Stimulated activated CD4-positive, alpha-beta T cell treated with anti-CD3 and anti-CD28 coated beads, Interleukin-12 subunit alpha, Interleukin-12 subunit beta, amount 100 ng/mL, for 48 hours (primary cell): ENCODE data around the gene NOTCH2NLA.
"Not testable (repeated sequence)": the region's sequence is repeated elsewhere in the genome, so short reads cannot be mapped to it uniquely, and the experiment has no call there.

Experiments used
- DNase-seq, 3 donors: peaks; one replicate each; pipeline ENCODE4 v3.0.0-alpha.2; 2020; ENCODE audit warnings: low read depth in 2 of 3, low spot score in 1 of 3

NOTCH2NLA gene

DNA sequence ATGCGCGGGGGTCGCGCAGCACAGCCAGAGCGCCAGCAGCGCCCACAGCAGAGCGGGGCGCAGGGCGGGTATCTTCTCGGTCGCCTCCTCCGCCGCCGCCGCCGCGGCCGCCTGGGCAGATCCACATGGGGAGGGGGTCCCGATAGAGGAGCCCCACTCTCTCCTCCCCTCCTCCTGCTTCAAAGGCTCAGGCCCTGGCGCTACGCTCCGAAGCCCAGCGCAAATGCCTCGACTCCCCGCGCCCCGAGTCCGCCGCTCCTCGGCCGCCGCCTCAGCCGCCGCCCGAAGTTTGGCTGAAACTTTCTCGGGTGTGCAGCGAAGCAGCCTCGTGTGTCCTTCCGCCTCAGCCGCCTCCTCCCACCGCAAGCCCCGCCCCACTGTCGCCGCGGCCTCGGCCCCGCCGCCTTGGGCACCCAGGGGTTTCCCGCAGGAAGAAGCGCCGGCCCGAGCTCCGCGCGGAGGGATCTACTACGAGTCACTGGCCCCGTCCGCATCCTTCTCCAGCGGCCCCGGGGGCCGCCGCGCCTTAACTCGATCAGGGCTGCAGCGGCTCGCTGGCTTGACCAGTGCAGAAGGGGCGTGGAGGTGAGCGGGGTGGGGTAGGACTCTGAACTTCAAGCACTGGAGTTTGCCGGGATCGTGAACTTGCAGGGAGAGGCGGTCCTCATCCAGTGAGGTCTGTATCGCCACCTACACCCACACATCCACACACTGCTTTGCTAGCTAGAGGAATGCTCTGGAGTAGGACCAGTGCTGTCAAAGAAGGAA, at the start of gene NOTCH2NLA:
Gene NOTCH2NLA, minus strand, starts transcription at position 312 of the 768 bp plus-strand sequence. CDS start 39,684 bp downstream, outside the sequence.
- DNase-seq = peak; percentile 6 to 12 (median 8)

DNA sequence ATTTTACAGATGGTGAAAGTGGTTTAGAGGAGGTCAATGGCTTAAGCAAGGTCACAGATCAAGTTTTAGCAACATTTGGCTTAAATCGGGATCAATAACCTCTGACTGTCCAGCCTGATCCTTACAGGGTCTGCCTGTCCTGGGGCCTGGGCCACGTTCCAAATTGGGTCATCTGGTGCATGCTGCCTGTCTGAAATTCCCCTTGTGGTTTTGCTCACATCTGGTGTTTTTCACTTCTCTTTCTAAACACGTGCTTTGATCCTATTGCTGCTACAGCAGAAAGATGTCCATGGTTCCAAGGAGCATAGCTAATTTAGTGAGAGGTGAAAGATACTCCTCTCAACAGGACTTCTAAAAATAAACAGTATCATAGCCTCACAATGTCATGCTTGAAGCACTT, 49.5 kb upstream of the NOTCH2NLA start:
- not testable (repeated sequence) for DNase-seq

DNA sequence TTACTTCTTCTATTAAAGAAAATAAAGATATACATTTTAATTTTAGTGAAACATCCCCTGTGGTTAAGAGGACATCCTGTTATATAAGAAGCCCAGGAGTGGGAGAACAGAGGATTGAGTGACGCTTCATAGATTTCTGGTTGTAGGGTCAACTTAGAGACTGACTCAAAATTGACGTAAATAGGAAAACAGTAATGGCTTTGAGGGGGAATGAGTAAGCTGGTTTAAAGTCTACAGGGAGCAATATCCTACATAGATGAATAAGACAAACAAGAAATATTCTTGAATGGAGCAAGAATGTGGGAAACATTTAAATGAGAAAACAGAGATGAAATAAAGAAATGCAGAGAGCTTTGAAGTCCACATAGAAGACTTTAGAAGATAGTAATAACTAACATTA, 48.3 kb upstream of the NOTCH2NLA start:
- not testable (repeated sequence) for DNase-seq

DNA sequence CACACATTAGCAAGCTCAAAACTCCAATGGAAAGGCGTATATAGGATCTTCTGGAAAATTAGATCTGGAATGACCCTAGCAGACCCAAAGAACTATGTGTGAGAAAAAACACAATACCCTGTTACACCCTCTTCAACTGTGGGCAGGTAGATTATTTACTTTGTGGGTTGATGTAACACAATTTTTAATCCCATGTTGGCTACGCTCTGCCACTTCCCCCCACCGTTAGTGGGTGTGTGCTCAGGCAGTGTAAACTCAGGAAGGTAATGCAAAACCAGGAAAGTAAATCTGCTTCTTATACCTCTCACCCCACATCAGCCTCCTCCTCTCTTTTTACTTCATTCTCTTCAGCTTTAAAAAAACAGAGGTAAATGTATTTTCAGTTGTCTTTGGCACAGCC, 45.3 kb upstream of the NOTCH2NLA start:
- not testable (repeated sequence) for DNase-seq

DNA sequence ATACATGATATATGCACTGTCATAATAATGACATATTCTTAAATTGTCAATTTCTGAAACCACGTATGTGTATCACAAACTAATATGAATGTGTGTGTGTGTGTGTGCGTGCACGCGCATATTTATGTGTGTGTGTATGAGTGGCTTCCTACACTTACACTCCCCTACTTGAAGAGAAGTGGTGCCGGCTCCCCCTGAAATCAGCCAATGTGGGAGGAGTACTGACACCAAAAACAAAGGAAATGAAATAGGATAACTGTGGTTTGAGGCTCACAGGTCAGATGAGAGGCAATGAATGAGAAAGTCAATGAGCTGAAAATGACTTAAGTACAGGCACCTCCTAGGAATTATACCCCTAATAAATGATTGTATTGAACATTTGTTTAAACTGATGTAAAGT, 44.4 kb upstream of the NOTCH2NLA start:
- not testable (repeated sequence) for DNase-seq

DNA sequence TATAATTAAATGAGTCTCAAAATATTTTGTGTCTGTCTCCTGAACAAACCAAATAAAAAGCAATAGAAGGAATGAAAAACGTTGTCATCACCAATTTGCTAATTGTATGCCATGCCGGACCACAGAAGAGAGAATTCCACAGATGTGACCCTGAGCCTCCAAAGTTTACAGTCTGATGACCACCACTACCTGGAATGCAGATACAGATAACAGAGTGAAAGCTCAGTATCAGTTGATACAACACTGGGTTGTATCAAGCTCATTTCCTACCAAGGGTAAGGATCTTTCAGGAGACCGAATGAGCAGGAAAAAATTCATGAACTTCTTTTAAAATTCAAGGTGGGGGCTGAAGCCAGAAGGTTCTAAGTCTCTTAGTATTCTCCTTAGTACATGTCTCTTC, 43.9 kb upstream of the NOTCH2NLA start:
- DNase-seq = not testable (repeated sequence)

DNA sequence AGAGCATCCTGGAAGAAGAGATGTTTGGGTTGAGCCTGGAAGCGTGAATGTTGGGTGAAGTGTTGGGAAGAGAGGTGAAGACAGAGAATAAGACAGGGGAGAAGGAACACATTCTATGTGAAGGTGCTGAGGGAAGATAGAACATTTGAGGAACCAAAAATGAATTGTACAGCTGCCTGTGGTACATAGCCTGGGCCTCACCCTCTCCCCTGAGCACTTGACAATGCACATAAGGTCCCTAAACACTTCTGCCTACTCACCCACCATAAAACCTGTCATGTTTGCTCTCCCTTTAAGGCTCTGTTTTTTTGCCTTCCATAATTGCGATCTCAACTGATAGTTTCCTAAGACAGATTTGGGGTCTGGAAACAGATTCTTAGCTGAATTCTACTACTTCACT, 43.2 kb upstream of the NOTCH2NLA start:
- DNase-seq = not testable (repeated sequence)

DNA sequence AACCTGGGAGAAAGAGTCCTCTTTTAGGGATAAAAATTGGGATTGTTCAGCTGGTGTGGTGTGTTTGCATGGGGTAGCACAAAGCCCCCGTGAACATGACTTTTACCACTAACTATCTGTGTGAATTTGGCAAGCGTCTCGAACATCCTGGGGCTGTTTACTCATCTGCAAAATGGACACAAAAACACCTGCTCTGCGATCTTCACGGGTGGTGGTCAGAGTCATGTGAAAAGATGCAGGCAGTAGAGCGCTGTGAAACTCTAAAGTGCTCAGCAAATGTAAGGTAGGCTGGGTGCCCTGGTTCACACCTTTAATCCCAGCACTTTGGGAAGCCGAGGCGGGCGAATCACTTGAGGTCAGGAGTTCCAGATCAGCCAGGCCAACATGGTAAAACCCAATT, 41.3 kb upstream of the NOTCH2NLA start:
- not testable (repeated sequence) for DNase-seq

DNA sequence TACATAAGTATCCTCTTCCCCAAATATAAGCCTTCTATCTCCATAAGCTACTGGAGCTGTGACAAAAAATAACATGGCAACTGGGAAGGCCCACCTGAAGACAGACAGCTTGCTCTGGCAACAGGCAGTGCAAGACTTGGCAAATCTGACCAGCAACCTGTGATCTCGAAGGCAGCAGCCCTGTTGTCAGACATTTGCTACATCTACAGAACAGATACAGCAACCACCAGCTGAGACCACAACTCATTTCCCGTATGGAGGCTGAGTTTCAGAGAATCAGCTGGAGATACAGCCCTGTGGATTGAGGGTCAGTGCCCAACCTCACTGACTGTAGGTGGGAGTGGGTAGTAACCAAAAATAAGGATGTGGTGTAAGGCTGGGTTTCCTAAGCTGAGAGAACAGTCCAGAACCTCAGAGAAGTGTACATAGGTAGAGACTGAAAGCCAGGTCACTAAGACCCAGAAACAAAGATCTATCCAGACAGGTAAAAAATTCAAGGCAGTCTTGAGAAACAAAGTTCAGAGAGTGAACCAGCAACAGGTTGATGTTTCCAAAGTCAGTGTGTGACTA, 37.4 kb upstream of the NOTCH2NLA start:
- DNase-seq = not testable (repeated sequence)

DNA sequence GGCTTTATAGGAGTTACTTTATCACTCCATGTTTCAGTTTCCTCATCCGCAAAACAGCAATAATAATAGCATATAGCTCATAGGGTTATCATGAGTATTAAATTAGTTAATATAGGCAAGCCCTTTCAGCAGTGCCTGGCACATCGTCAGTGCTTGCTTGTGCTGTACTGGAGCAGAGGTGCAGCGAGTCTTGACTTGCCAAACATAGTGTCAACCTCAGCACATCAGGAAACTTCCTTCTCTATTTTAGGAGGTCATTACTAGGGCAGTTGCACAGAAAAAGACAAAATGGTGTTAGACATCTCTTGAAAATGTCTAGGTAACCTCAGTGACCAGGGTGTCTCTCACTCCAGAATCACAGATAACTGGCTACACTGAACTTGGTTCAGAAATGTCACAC, 35.9 kb upstream of the NOTCH2NLA start:
- not testable (repeated sequence) for DNase-seq

DNA sequence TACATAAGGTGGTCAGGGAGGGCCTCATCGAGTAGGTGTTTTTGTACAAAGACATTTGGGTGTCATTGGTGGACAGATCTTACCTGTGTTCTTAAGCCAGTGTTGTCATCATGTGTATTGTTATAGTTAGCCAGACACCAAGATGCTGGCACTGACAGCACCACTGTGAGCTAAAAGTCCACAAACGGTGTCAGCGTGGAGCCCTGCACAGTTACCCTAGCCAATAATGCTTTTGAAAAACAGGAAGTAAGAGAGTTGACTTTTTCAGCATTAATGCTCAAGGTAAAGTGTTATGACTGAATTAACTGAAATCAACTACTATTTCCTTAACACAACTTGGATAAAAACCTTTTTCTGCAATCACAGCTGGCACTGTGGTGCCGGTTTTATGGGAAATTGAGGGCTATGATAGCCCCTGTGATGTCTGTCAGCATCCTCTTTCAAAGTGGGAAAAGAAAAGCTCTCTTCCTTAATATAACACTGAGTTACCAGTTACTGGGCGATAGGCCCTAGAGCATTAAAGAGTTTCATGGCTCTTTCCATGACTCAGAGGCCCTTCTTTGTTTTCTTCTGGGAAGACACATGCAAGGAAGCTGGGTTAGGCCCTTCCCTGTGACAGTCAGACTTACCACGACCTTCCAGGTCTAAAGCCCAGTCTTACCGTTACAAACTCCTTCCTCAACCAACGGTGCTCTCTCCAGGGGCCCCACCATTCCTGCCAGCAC, 31.3 kb upstream of the NOTCH2NLA start:
- not testable (repeated sequence) for DNase-seq

DNA sequence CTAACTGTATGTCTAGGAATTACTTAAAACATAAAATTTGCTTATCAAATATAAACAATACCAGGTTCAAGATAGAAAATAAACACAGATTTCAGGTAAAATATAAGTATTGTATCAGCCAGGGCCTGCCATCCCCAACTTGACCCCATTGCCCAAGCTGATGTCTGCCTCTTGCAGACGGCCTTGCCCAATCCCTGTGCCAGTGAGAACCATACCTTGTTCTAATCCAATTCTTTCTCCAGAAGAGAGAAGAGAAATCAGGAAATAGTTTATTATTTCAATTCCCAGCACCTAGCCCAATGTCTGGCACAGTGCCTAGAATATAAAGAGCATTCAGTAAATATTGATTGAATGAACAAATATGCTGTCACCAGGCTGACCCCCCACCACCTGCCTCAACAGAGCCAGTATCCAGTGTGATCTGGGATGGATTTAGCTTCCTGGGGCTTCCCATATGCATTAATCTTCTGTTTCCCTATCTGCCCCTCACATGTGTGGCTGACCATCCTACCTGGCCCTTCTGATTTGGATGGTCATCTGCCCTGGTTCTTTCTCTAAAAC, 29.3 kb upstream of the NOTCH2NLA start:
- not testable (repeated sequence) for DNase-seq

DNA sequence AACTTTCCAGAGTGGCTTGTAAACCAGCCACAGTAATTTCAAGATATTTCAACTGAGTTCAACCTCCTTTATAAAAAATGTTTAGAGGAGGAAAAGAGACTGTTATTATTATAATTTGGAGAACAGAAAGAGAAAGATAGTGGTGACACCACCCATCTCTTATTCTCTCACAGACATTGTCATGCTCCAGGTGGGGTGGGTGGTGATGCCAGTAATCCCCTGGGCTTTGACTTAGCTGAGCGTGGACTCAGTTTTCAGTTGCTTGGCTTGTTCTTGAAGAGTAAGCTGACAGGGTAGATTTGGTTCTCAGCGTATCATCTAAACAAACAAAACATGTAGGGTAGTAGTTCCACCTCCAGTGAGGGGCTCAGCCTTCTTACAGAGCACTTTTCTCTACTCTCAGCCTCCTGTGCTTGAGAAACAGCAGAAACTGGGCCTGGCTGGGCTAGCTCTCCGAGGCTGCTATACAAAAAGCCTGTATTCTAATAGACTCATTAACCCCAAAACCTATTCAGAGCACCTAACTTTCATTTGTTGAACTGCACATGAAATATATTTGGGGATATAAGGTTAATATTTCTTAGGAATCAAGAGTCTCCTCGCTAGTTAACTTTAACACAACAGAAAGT, 25.9 kb upstream of the NOTCH2NLA start:
- DNase-seq = not testable (repeated sequence)

DNA sequence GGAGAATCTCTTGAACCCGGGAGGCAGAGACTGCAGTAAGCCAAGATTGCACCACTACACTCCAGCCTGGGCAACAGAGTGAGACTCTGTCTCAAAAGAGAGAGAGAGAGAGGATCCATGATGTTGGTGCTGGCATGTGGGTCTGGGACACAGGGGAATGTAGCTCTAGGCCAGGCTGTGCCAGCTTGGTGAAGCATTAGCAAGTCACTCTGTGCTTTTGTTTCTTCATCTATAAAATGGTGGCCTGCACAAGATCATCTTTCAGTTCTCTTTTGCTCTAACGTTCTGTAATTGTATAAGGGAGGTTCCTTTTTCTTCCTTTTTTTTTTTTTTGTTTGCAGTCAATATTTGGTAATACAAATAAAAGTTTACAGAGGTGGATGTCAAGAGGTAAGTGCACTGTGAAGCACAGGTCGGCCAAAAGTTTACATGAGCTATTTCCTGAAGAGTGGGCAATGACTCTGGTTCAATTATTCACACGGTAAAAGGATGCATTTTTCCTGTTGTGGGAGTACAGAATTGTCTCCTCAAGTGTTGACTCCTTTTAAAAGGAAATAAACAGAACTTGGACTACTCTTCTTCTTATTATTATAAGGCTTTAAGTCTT, 24.5 kb upstream of the NOTCH2NLA start:
- DNase-seq = not testable (repeated sequence)

DNA sequence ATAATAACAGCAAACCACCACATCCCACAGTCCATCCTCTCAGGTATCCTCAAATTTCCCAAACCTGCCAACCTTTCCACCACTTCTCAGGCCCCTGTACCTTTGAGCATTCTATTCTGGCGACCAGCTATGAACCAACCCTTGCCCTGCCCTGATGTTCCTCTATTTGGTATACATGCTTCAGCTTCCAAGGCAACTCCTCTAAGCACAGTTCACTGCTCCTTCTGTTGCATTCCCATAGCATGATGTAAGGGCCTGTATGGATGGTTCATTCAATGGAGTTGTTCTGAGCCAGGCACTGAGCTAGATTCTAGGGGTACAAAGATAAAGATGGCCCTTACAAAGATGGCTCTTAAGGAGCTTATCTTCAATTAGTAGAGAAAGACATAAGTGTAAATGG, 22.7 kb upstream of the NOTCH2NLA start:
- not testable (repeated sequence) for DNase-seq

DNA sequence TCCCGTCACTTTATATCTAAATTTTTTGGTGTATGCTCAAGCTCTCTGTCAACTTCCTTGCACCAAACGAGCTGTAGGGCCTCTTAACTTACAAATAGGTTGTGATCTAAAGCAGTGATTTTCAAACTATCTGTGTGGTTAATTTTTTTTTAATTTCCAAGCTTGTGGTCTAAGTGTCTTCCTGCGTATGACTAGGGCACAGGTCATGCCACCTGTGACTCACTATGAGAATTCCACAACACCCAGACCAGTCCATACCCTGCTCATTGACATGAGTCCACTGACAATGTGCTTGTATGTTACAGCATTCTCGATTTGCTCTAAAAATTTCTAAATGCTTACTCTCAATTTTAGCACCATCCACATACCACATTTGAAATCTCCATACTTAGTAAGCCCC, 19.8 kb upstream of the NOTCH2NLA start:
- not testable (repeated sequence) for DNase-seq

DNA sequence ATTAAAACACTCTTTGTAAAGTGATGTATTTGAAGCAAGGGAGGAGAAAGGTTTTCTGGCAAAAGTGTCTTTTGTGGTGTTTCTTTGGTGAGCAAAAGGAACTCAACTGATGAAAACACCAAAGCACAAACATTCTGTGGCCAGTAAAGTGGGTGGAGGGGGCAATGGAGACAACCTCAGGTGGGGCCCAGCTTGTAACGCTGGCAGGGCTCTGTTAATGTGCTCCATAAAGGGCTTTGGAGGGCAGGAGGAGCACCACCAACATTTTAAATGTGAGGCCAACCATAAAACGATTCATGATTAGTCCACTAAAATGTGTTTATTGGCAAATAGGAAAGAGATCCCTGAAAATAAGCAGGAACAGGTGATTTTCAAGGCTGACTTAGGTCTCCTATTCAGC, 7.8 kb upstream of the NOTCH2NLA start:
- not testable (repeated sequence) for DNase-seq

DNA sequence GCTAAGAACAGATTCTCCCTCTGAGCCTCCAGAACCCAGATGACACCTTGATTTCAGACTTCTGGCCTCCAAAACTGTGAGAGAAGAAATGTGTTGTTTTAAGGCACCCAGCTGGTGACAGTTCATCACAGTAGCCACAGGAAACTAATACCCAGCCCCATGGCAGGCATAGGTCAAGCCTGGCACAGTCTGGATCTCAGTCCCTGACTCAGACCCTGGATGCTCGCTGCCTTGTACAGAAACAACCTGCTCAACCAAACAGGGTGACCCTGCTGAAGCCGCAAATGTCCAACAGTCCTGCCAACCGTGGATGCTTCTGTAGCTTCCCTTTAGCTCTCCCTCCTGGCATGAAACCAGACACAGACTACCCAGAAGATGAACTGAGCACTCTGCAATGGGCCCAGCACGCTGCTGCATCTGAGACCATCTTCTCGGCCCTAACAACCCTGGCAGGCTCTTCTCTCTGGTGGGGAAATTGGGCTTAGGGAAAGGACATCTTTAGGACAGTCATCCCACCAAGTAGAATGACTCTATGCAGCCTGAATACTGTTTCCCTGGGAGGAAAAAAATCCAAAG, 7.3 kb upstream of the NOTCH2NLA start:
- not testable (repeated sequence) for DNase-seq

DNA sequence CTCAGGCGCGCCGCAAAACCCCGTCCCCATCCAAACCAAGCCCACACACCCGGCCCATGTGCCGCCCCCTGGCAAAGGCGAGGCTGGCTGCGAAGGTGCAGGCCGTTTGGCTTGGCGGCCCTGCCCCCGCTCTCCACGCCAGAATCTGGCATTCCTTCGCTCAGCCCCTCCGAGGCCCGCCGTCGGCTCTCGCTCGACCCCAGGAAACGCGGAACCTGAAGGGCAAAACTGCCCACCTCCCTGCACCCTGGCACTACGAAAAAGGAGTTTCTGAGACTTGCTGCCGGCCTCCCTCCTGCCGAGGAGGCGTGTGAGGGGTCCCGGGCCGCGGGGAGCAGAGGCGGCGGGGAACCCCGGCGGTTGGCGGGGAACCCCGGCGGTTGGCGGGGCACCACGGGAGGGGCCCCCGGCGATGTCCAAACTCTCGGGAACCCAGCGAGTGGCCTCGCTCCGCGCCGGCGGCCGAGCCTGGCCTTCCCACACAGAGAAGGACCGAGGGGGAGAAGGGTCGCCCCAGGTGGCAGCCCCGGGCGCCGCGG, 608 bp downstream of the NOTCH2NLA start:
- DNase-seq = peak in 2 of 3 donors; percentile 2 to 3

DNA sequence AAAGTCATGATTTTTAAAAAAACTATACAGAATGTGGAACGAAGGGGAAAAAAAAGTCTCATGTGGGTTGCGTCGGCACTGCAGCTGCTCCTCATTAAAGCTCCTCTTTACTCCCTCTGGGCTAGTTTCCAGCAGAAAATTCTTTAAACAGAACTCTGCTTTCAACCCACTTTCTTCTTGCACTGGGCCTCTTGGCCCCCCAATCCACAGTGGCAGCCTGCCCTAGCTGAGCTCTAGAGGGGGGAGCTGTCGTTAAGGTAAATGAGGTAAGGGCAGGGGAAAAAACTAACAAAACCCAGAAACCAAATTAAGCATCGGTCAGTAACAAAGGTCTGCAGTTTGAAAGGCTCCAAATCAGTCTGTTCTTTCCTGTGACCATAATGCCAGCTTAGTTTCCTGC, 54.3 kb downstream of the NOTCH2NLA start:
- not testable (repeated sequence) for DNase-seq
